Ramos (cell line): ENCODE measurements around the gene CAMSAP2.

ENCODE experiments used
- in situ Hi-C: fragments of 300-500 bp; cut with MboI; formaldehyde crosslinking; loops from one replicate; pipeline ENCODE4 v1.14.3; 2022; ENCODE audit warnings: low sequenced_read_pairs; ENCODE audit not compliant: unreplicated experiment

CAMSAP2 gene

GRCh38 chr1:200873671-200874397 lies 135.1 kb downstream of the CAMSAP2 start:
- in situ Hi-C loops, result no loop called here

DNA sequence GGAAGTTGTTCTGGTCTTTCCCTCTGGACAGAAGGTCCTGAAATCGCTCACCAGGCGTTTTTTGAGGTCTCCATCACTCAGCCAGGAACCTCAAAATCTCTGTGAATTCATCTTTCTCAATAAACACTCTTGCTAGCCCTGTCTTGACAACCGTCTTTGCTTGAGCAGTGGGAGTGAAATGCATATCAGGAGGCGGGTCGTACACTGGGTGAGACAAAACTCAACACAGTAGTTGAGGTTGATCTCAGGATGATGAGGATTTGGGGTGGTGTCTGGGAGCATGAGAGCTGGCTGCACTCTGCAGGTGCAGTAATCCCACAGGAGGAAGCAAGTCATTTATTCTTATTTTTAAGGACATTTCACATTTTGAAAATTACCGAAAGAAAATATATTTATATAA lies 136.0 kb downstream of the CAMSAP2 start:
- in situ Hi-C loops, result no loop called here

DNA sequence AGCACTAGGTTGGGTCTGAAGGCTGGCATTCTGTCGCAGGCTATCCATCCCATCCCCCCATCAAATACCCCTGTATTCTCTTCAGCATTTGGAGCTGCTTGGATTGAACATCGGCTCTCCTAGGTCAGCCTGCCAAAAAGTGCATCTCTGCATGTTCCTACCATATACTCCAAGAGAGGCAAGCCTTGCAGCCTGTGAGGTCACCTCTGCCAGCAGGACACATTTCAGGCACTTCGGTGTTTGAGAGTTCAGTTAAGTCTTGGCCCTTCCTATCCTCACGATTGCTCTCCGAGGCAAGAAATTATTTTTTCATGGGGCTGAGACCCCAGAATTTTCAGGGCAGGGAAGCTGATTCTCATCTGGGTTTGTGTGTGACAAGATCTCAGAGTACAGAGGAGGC lies 136.7 kb downstream of the CAMSAP2 start:
- in situ Hi-C loops, result no loop called here

GRCh38 chr1:200877010-200877409 lies 138.3 kb downstream of the CAMSAP2 start:
- in situ Hi-C loops, result no loop called here

DNA sequence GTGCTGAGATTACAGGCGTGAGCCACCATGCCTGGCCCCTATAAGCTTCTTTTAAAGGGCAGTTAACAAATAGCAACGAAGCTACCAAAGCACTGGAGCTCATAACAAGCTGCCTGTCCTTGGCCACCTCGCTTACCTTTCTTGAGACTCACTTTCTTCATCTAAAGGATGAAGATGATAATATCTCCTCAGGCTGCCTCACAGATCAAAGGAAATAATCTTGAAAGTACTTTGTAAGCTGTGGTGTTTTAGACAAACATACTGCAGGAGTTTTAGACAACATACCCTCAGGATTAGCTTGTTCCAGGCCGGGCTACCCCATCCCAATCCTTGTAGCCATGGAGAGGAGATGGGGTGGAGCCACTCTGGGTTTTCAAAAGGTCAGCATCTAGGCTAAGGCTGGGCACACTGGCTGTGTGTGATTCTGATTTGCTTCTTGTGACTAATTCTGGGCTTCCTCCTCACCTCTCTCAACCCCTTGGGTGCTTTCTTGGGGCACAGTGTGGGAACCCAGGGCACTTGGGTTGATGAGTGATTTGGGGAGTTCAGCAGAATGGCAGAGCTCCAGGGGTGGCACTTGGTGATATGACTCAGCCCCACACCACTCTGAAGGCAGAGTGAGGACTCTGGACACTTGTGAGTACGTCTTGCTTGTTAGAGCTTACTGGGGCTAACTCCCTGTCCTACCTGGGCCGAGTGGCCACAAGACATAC lies 139.3 kb downstream of the CAMSAP2 start:
- in situ Hi-C loops, result no loop called here

DNA sequence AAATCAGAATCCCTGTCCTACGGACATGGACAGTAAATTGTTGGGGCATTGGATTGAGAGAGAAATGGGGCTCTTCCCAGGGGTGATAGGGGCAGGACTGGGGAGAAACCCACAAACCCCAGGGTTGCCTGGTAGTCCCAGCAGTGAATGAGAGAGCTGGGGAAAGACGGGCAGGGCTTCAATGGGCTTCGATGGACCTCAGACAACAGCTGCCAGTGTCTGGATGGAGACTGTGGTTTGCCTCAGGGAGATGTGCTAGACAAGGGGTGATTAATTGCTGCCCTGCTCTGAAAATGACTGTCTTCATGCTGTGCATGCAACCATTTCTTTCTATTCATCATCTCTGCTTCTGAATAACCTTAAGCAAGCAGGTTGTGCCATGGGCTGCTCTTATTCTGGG lies 141.5 kb downstream of the CAMSAP2 start:
- in situ Hi-C loops, result no loop called here

GRCh38 chr1:200883118-200883517 lies 144.4 kb downstream of the CAMSAP2 start:
- in situ Hi-C loops, result no loop called here

DNA sequence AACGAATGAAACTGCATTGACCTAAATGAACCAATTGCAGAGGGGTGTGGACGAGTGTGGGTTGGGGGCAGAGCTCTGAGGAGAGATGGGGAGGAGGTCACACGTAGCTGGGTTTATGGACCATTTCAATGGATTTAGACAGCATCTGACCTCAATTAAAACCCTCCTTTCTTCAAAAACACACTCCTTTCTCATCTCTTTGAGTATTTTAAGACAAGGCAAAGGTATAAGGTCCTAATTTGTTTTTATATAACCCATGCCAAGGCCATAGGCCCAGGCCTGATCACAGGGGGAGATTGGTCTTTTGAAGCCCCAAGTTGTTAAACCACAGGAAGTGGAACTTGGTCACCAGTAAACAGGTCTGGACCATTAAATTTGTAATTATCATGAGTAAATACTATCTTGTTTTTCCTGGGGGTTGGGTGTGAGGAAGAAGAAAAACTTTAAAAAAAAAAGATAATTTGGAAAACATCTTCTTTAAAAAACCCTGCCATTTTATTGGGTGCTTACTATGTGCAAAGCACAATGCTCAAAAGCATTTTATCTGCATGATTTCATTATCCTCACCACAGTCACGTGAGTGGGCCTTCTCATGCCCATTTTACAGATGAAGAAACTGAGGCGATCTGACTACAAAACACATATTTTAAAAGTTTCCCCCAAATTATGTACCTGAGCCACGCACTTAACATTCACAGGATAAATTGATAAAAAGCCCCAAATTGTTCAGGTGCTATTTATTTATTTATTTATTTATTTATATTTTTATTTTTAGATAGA lies 147.1 kb downstream of the CAMSAP2 start:
- in situ Hi-C loops, result no loop called here

- in situ Hi-C loops, result no loop called here
These were observed 147.9 kb downstream of the CAMSAP2 start for GRCh38 chr1:200886594-200886993.

DNA sequence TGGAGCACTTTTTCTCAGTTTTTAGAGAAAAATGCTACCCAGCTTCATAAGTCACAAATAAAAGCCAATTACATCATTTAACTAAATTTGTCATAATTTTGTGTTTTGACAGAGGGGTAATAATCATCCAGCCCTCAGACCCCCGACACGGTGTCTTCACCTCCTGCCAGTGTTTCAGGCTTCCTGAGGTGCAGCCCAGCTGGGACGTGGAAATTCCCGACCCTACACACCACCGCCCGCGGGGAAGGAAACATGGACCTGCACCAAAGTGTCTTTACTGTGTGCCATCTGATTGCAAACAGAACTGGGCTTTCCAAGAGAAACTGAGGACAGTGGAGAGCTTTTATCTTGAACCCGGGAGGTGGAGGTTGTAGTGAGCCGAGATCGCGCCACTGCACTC lies 148.3 kb downstream of the CAMSAP2 start:
- in situ Hi-C loops, result no loop called here

- in situ Hi-C loops, result no loop called here
These were observed 149.2 kb downstream of the CAMSAP2 start for GRCh38 chr1:200887772-200888348.

GRCh38 chr1:200888349-200888838 lies 149.7 kb downstream of the CAMSAP2 start:
- in situ Hi-C loops, result no loop called here

DNA sequence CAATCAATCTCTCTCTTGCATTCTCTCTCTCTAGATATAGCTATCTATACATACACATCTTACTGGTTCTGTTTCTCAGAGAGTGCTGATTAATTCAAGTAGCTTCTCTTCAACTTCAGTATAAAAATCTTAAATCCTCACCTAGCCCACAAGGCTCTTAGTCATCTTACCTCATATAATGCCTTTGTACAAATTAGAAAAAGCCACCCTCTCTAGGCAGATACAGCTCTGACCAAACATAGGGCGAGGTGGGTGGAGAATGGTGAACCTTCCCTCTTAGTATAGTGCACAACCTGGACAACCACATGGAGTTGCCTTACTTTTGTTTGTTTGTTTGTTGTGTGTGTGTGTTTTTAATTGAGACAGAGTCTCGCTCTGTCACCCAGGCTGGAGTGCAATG lies 150.9 kb downstream of the CAMSAP2 start:
- in situ Hi-C loops, result no loop called here

- in situ Hi-C loops, result no loop called here
These were observed 151.3 kb downstream of the CAMSAP2 start for GRCh38 chr1:200890027-200890426.

DNA sequence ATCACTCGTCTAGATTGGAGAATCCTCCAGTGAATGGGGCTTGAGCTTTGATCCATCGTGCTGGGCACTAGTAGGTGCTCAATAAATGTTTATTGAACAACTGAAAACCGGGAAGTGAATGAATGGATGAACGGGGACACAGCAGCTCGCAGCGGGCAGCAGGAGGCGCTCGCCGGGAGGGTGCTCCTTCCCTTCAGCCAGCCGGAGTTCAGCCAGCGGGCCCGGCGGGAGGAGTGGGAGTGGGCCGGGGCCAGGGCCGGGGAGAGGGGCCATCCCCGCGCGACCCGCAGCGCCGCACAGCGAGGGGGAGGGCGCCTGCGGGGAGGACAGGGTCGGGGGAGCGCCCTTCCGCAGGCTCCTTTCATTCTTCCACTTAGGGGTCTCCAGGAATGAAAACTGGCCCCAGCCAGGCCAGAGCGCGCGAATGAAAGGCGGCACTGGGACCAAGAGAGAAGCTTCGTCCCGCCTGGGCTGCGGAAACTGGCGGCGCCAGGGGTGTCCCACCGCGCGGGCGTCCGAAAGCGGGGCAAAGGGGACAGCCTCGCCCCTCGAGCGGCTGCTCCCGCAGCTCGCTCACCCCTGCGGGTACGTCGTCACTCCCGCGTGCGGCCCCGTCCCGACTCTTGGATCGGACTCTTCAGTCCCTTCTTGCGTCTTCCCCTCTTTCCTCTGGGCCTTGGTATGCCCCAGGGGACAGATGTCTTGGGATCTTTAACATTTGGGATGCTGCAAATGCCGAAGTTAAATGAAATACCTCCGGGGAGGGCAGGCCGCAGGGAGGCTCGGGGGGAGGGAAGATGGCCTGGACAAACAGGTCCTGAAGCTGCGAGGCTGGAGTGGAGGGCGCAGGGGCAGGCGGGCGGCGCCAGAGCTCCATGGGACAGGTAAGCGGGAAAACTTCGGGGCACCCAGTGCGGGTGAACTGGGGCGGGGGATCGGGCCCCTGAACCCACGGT lies 152.4 kb downstream of the CAMSAP2 start:
- in situ Hi-C loops, result no loop called here

GRCh38 chr1:200891774-200892157 lies 153.1 kb downstream of the CAMSAP2 start:
- in situ Hi-C loops, result no loop called here

DNA sequence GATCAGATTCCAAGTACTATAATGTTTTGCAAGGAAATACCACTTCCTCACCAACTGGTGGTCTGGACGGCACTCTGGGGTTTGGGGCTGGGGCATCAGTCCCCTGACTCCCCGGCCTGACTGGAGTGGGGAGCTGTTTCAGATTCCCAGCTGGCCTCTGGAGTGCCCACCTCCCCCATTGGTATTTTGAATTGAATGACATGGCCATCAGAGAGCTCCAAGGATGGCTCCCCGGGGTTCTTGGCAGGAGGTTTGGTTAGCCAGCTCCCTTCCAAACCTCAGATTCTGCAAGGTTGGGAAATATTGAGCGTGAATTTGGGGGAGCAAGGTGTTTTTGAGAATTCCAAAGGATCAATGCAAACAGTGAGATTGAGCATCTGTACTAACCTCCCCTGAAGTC lies 153.9 kb downstream of the CAMSAP2 start:
- in situ Hi-C loops, result no loop called here

DNA sequence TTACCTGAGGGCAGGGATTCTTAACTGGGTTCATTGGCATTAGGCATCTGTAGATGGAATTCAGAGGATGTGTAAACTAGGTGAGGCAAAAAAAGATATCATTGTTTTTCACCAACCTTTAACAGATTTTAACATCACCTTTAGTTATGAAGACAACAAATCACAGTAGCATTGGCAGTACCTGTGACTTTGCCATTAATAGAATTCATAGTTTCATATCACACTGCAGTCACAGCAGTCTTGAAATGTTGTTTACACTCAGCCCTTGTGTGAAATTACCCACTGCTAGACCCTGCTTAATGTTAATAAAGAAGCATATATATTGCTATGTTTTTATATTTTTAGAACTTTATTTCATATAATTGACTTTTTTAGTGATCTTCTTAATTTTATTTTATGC lies 154.3 kb downstream of the CAMSAP2 start:
- in situ Hi-C loops, result no loop called here

DNA sequence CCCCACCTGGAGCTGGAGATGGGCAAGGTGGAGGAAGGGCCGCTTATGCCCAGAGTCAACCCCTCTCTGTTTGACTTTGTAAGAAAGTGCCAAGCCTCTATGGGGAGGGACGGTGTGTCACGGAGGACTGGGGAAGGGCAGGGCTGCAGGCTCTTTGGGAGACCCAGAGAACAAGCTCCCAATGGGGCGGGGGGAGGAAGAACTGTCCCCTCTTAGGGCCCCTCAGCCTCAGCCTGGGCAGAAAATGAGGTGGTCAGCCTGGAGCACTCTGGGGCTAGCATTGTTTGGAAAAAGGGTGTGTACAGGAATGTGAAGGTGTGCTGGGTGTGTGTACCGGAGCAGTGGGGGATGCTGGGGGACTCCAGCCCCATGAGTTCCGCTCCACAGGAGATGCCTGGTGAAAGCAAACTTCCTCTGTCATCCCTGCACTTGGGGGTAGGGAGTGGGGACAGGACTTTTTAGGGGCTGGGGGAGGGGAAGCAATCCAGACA lies 154.8 kb downstream of the CAMSAP2 start:
- in situ Hi-C loops, result no loop called here
